CD4-positive, alpha-beta T cell treated with Interleukin-6 for 4 hours (primary cell): ENCODE results near the gene MORN2.
"Not testable (repeated sequence)": the region's sequence is repeated elsewhere in the genome, so short reads cannot be mapped to it uniquely, and the experiment has no call there.

Source experiments
- DNase-seq: peaks from one replicate; pipeline ENCODE4 v3.0.0-alpha.2; 2020; ENCODE audit warnings: mixed read lengths

The MORN2 gene

DNA sequence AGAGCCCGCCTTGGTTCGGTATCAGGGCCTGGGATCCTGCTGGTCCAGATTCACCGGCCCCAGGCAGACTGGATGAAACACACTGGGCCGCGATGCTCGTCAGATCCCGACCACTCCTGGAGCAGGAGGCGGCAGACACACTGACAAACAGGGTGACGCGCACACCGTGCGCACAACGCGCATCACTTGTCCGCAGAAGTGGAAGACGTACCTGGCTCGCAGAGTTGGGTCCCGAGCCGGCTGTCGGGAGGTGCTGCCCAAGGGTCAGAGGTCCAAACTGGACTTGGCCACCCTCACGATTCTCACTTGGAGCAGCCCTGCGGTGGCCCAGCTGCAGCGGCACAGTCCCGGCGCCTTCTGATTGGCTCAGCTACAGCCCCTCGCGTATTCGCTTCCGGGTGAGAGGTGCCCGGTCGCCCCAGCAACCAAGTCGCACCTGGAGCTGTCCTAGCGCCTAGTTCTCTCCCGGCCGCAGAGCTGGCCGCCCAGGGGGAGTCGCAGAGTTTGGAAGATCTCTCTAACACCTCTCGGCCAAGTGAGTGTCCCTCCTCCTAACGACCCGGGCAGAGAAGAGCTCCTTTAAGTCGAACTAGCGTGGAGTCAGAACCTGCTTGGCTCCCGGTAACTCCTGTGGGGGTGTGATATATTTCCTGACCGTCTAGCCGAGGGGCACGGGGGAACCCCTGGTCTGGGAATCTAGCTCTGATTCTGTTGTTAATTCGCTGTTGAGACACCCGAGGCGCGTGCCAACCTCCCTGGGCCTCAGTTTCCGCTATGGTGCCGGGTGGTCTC is at the start of gene MORN2, which contains the start of gene DHX57:
Gene MORN2, plus strand, starts transcription at position 401 of the 792 bp plus-strand sequence.
Gene DHX57, minus strand, starts transcription at position 359 of the 792 bp plus-strand sequence. CDS start 7,529 bp downstream, outside the sequence.
- peak; percentile 80 for DNase-seq

DNA sequence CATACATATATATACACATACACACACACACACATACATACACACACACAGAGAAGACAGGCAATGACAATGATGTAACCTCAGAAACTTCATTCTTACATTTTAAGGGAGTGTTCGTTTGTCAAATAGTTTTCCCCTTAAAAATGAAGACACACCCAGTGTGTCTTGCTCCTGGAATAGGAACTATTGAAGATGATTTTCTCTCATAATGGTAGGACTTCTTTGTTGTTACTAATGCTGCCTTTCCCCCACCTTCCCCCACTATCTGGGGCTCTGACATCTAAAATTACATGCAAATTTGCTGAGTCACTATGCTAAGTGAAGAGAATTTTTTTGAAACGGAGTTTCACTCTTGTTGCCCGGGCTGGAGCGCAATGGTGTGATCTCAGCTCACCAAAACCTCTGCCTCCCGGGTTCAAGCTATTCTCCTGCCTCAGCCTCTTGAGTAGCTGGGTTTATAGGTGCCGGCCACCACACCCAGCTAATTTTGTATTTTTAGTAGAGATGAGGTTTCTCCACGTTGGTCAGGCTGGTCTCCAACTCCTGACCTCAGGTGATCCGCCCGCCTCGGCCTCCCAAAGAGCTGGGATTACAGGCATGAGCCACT is 48.1 kb upstream of the MORN2 start:
- DNase-seq = not testable (repeated sequence)

DNA sequence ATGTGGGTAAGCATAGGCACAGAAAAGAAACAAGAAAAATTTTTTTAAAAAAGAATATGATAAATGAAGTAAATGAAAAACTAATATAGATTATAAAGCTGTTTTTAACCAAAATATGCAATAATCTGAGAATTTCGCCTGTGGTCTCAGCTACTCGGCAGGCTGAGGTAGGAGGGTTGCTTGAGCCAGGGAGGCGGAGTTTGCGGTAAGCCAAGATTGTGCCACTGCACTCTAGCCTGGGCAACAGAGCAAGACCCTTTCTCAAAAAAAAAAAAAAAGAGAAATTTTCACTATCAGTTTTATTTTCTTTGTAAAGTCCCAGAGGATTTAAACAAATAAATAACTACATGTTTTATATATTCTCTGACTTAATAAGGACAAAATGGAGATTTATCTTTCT is 47.3 kb upstream of the MORN2 start:
- DNase-seq = no peak

DNA sequence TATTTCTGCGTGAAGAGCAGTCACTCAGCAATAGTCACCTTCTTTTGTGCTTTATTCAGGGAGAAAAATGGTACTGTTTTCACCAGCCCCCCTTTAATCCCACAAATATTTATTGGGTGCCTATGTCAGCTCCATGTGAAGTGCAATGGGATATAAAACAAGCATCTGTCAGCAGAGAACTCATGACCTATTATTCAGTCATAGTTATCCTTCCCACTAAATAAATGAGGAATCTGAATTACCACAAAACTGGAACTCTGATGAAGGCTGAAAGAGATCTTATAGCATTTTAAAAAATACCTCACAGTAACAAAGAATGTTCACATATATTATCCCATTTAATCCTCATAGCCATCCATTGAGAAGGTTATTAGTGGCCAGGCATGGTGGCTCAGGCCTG is 45.8 kb upstream of the MORN2 start:
- DNase-seq = no peak

DNA sequence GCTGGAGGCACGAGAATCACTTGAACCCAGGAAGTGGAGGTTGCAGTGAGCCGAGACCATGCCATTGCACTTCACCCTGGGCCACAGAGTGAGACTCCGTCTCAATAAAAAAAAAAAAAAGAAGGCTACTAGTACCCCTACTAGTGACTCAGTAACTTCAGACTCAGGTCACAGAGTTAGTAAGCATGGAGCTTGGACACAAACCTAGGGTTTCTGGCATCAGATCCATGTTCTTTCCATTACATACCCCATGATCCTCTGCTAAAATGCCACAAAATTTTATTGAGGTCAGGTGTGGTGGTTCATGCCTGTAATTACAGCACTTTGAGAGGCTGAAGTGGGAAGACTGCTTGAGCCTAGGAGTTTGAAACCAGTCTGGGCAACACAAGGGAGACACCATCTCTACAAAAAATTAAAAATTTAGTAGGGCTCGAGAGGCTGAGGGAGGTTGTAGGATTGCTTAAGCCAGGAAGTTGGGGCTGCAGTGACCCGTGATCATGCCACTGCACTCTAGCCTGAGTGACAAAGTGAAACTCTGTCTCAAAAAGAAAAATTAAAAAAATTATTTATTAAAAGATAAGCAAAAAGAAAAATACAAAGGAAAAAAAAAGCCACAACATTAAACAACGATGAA is 45.1 kb upstream of the MORN2 start:
- DNase-seq = no peak

DNA sequence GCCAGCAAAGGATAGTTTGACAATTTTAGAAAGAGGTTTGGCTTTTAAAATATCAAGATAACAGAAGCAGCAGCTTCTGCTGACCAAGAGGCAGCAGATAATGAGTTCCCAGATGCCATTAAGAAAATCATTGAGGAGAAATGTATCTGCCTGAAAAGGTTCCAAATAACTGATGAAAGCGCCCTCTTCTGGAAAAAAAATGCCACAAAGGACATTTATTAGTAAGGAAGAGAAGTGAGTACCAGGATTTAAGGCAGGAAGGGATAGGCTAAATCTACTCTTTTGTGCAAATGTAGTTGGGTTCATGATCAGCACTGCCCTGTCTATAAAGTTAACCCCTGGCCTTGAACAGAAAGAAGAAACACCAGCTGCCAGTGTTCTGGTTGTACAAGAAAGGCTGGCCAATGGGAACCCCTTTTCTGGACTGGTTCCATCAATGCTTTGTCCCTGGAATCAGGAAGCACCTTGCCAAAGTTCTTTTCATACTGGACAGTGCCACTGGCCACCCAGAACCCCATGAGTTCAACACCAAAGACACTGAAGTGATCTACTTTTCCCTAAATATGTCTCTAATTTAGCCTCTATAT is 40.7 kb upstream of the MORN2 start:
- DNase-seq = no peak

DNA sequence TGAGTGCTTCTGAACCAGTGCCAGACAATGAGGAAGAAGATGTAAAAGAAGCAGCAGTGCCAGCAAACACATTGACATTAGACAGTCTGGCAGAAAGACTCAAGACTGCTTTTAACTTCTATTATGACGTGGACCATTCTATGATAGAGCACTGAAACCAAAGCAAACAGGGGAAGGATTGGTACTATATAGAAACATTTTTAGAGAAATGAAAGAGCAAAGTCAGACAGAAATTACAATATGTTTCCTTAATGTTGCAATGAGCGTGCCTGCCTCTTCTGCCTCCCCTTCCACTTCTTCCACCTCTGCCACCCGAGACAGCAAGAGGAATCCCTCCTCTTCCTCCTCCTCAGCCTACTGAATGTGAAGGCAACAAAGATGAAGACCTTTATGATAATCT is 39.8 kb upstream of the MORN2 start:
- DNase-seq = no peak

DNA sequence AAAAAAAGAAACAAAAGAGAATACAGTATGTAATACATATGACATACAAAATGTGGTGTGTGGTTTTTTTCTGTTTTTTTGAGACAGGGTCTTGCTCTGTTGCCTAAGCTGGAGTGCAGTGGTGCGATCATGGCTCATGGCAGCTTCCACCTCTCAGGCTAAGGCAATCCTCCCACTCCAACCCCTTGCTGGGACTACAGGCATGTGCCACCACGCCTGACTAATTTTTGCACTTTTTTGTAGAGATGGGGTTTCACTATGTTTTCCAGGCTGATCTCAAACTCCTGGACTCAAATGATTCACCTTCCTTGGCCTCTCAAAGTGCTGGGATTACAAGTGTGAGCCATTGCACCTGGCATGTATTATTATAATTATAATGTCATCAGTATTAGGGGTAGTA is 39.0 kb upstream of the MORN2 start:
- no peak for DNase-seq

DNA sequence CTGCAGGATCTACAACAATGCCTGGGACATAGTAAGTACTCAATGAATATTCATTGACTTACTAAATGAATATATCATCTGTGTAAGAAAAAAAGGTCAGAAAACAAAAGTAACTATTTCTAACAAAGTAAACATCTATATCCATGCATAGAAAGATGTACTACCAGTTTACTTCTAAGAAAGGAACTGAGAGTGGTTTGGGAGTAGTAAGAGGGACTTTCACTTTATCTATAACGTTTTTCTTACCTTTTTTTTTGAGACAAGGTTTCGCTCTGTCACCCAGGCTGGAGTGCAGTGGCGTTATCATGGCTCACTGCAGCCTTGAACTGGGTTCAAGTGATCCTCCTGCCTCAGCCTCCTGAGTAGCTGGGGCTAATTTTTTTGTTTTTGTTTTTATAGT is 25.7 kb upstream of the MORN2 start:
- DNase-seq = no peak

DNA sequence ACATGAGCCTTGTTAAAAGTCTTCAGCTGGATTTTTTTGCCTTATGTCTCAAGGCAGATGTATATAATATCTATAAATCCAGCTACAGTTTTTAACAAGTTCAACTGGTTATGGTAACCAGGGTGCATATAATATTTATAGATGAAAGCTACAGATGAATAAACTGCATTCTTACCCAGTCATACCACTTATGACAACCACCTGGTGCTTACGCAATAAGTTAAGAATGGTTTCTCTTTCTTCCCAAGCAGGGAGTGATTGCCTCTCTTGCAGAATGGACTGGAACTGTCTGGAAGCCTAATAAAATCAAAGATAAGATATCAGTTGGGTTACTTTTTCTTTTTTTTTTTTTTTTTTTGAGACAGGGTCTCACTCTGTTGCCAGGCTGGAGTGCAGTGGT is 19.6 kb upstream of the MORN2 start:
- no peak for DNase-seq

DNA sequence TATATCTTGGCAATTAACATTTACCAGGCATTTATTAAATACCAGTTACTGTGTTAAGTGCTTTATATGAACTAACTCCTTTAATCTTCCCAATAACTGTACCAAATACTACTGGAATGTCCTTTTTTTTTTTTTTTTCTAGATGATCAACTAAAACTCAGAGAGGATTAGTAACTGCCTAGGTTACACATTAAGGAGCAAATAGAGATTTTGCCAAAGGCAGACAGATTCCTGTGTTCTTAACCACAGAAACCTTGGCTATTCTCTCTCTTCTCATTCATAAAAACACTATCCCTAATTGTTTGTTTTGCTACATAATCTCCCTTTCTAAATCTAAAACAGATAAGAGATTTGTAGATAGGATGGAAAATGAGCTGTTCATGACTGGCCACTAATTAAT is 13.3 kb upstream of the MORN2 start:
- DNase-seq = no peak

DNA sequence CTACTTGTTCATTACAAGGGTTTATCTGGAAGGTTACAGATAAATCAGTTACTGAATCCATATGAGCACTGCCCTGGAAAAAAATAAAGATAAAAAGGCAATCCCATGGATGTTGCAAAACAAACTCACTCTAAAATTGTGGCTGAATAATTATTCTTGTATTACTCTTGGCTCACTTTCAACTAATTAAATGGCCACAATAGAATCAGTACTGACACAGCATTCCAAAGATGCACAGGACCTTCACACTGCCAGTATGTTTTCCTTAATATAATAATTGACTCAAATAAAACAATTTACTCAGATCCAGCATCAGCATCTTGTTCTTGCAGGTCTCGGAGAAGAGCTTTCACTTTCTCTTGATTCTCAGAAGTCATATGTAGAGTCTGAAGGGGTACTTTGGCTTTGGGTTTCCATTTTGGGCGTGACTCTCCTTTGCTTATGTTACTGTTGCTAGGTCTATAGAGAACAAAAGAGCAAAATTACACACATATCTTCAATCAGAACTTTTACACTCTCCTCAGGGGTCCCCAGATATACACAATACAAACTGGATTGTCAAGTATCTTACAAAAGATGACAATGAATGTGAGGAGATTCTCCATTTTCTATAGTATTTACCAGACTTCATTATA is 12.6 kb upstream of the MORN2 start:
- DNase-seq = no peak

DNA sequence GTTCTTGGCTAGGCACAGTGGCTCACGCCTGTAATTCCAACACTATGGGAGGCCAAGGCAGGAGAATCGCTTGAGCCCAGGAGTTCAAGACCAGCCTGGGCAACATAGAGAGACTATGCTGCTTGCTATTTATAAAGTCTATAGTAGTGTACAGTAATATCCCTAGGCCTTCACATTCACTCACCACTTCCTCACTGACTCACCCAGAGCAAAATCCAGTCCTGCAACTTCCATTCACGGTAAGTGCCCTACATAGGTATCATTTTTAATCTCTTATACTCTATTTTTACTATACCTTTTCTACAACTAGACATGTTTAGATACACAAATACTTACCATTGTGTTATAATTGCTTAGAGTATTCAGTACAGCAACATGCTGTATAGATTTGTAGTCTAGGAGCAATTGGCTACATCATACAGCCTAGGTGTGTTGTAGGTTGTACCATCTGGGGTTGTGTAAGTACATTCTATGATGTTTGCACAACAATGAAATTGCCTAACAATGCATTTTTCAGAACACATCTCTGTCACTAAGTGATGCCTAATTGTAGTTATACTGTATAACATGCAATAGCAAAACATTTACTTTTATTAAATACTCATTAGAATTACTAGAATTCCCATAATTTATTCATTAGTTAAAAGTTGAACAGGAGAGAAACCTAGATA is 8.9 kb upstream of the MORN2 start:
- no peak for DNase-seq

DNA sequence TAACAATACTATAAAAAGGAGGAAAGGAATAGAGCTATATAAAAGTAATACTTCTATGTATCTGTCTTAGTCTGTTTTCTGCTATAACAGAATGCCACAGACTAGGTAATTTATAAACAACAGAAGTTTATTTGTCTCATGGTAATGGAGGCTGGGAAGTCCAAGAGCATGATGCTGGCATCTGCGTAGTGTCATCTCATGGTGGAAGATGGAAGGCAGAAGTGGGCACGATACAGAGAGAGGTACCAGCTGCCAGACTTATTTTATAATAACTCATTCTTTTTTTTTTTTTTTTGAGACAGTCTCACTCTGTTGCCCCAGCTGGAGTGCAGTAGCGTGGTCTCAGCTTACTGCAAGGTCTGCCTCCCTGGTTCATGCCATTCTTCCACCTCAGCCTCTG is 4.3 kb upstream of the MORN2 start:
- DNase-seq = no peak

DNA sequence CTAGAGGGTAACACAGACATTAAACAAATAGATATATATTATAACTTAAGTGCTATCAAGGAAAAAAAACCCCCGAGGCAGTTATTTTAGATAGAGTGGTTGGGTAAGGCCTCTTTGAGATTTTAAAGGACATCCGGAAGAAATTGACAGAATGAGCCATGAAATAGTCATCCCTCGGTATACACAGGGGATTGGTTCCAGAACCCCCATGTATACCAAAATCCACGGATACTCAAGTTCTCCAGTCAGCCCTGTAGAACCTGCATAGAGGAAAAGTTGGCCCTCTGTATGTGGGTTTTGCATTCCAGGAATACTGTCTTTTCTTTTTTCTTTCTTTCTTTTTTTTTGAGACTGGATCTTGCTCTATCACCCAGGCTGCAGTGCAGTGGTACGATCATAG is 2.0 kb upstream of the MORN2 start:
- DNase-seq = no peak

DNA sequence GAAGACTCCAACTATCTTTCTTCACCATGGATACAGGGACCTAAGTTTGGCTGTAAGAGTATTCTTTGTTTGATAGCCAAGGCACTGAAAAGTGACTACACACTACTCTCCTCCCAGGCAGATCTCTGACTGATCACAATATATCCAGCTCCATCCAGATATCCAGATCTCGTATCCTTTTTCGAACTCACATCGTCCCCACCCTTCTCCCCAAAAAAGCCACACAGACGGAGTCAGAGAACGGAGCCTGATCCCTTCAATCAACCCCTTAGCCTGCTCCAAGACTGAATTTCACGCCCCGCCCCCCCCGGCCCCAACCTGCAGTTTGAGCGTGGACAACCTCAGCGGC is 575 bp upstream of the MORN2 start:
- DNase-seq = no peak

DNA sequence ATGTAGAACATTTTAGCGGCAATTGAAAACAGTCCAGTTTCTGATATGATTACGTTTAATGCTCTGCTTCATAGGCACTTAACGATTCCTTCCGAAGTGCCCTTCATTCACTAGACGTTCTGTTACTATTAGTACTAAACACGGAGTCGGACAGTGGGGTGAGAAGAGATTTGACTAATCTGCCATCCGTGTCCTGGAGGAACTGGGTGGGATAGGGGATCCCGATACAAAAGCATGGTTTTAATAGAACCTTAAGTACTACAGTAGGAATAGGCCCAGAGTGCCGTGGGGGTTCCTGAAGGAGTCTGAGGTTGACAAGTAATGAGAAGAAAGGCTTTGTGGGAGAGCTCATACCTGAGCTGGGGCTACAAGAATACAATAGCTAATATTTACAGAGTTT is 631 bp downstream of the MORN2 start:
- DNase-seq = no peak

DNA sequence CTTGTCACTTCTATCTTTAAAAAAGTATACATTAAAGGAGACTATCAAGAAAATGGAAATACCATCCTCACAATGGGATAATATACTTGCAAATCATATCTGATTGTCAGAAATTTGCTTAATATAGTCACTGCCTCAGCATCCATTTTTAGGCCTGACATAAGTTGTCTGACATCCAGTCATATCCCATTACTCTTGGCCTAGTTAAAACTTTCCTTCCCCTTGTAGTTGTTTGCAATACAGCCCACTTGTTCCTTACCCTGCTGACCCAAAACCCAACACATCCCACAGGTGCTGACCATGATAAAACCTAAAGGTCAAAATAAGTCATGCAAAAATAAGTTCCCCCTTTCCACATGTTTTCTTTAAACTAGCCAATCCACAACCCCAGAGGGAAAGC is 10.3 kb downstream of the MORN2 start:
- no peak for DNase-seq

DNA sequence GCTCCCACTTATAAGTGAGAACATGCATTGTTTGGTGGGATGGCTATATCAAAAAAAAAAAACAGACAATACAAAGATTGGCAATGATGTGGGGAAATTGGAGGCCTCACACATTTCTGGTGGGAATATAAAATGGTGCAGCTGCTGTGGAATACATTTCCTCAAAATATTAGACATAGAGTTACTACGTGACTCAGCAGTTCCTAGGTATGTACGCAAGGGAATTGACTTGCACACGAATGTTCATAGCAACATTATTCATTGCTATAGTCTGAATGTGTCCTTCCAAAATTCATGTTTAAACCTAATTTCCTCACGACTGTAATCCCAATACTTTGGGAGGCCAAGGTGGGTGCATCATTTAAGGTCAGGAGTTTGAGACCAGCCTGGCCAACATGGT is 11.6 kb downstream of the MORN2 start:
- no peak for DNase-seq

DNA sequence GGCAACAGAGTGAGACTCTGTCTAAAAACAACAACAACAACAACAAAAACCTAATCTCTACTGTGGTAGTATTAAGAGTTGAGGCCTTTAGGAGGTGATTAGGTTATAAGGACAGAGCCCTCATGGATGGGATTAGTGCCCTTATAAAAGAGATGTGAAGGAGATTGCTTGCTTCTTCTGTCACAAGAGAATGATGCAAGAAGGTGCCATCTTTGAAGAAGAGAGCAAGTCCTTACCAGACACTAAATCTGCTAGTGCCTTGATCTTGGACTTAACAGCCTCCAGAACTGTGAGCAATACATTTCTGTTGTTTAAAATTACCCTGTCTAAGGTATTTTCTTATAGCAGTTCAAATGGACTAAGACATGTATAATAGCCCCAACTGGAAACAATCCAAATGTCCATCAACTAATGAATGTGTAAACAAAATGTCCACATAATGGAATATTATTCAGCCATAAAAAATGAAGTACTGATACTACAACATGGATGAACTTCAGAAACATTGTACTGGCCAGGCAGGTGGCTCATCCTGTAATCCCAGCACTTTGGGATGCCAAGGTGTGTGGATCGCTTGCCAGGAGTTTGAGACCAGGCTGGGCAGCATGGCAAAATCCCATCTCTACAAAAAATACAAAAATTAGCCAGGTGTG is 12.3 kb downstream of the MORN2 start:
- DNase-seq = no peak

DNA sequence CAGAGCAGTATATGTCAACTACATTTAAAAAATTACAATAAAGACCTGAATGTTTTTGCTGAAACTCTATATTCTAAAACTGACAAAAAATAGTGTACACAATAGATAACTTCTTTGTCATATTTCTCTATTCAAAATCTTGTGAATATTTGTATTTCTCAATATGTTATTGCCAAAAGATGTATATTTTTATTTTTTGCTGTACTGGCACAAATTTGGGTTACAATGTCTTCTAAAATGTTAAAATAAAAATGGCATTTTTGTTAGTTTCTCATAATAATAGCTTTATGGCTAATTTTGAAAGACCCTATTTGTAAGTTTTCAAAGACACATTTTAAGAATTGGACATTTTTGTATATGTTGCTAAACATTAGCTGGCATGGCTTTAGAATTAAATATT is 13.3 kb downstream of the MORN2 start:
- no peak for DNase-seq

DNA sequence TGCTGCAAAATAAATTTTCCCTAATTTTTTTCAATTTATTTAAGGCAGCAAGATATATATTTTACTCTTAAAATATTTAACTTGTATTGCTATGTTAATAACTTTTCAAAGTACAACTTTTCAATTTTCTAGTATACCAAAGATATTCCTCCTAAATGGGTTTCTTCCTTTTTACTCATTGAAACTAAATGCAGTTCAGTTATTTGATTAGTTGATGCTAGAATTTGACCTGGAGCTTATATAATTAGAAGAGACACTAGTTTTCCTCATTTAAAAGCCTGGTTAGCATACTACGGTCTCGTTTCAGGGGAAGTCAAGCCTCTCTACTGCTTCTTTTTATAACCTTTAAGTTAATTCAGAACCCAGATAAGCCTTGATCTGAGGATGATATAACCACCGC is 13.8 kb downstream of the MORN2 start, which contains the start of gene ARHGEF33:
Gene ARHGEF33, plus strand, starts transcription at position 301 of the 400 bp plus-strand sequence. CDS start 29,573 bp downstream, outside the sequence.
- no peak for DNase-seq
